HG02884 (cell line): ENCODE data around the gene KMT2D.

Experiments used
- ATAC-seq: cut with Tn5 transposase; IDR thresholded peaks from one replicate; pipeline ENCODE4 v1.9.1; 2021; ENCODE audit warnings: mild to moderate bottlenecking, moderate library complexity; ENCODE audit not compliant: unreplicated experiment

KMT2D gene

GRCh38 chr12:49055092-49055491 is 5.5 kb downstream of the KMT2D start:
- no peak for ATAC-seq

- ATAC-seq: no peak
Measured at GRCh38 chr12:49054524-49054923, 6.1 kb downstream of the KMT2D start.

GRCh38 chr12:49054096-49054495 is 6.5 kb downstream of the KMT2D start:
- ATAC-seq: no peak

GRCh38 chr12:49052451-49053208 is 8.0 kb downstream of the KMT2D start:
- no peak for ATAC-seq

- ATAC-seq: no peak
Measured at GRCh38 chr12:49051777-49052438, 8.7 kb downstream of the KMT2D start.

GRCh38 chr12:49051373-49051764 is 9.2 kb downstream of the KMT2D start:
- ATAC-seq: no peak

GRCh38 chr12:49050507-49051372 is 9.9 kb downstream of the KMT2D start:
- no peak for ATAC-seq

- ATAC-seq: no peak
Measured at GRCh38 chr12:49049566-49050224, 10.9 kb downstream of the KMT2D start.

GRCh38 chr12:49048953-49049352 is 11.6 kb downstream of the KMT2D start:
- ATAC-seq: no peak

GRCh38 chr12:49046129-49046895 is 14.3 kb downstream of the KMT2D start:
- ATAC-seq: no peak

GRCh38 chr12:49044660-49045059 is 15.9 kb downstream of the KMT2D start:
- no peak for ATAC-seq

GRCh38 chr12:49043856-49044258 is 16.7 kb downstream of the KMT2D start:
- ATAC-seq: no peak

- ATAC-seq: no peak
Measured at GRCh38 chr12:49043241-49043640, 17.4 kb downstream of the KMT2D start.

- no peak for ATAC-seq
Measured at GRCh38 chr12:49041881-49042484, 18.6 kb downstream of the KMT2D start.

- no peak for ATAC-seq
Measured at GRCh38 chr12:49041036-49041880, 19.3 kb downstream of the KMT2D start.

- no peak for ATAC-seq
Measured at GRCh38 chr12:49040364-49040855, 20.2 kb downstream of the KMT2D start.

GRCh38 chr12:49039421-49040363 is 20.9 kb downstream of the KMT2D start:
- no peak for ATAC-seq
